GM18861 (cell line): ENCODE measurements around the gene HYLS1.

ENCODE experiments used
- ATAC-seq: cut with Tn5 transposase; IDR thresholded peaks from one replicate; pipeline ENCODE4 v1.9.1; 2021; ENCODE audit not compliant: unreplicated experiment

HYLS1 gene

GRCh38 chr11:125932301-125932700 is 44.8 kb downstream of the HYLS1 start:
- no peak for ATAC-seq

- no peak for ATAC-seq
Measured at GRCh38 chr11:125933030-125933813, 45.8 kb downstream of the HYLS1 start.

- no peak for ATAC-seq
Measured at GRCh38 chr11:125934473-125934872, 47.0 kb downstream of the HYLS1 start.

- no peak for ATAC-seq
Measured at GRCh38 chr11:125935056-125935455, 47.6 kb downstream of the HYLS1 start.

GRCh38 chr11:125935618-125936199 is 48.2 kb downstream of the HYLS1 start:
- ATAC-seq = no peak

GRCh38 chr11:125938418-125938817 is 51.0 kb downstream of the HYLS1 start:
- ATAC-seq = no peak

GRCh38 chr11:125939081-125939521 is 51.6 kb downstream of the HYLS1 start:
- no peak for ATAC-seq

- ATAC-seq = no peak
Measured at GRCh38 chr11:125940145-125940544, 52.7 kb downstream of the HYLS1 start.

GRCh38 chr11:125941267-125941618 is 53.8 kb downstream of the HYLS1 start:
- no peak for ATAC-seq

- ATAC-seq = no peak
Measured at GRCh38 chr11:125941619-125942611, 54.4 kb downstream of the HYLS1 start.

- no peak for ATAC-seq
Measured at GRCh38 chr11:125942771-125943428, 55.4 kb downstream of the HYLS1 start.

GRCh38 chr11:125943661-125944349 is 56.3 kb downstream of the HYLS1 start:
- ATAC-seq = no peak

GRCh38 chr11:125944350-125945010 is 57.0 kb downstream of the HYLS1 start:
- ATAC-seq = no peak

- no peak for ATAC-seq
Measured at GRCh38 chr11:125945011-125945796, 57.7 kb downstream of the HYLS1 start.

- ATAC-seq = no peak
Measured at GRCh38 chr11:125945797-125946520, 58.5 kb downstream of the HYLS1 start, which contains the start of gene VSIG10L2. TSS of gene VSIG10L2 (plus strand) at chr11:125946044. CDS start at chr11:125946056, 12 bp downstream.

- no peak for ATAC-seq
Measured at GRCh38 chr11:125946712-125947418, 59.4 kb downstream of the HYLS1 start.

- no peak for ATAC-seq
Measured at GRCh38 chr11:125947419-125948277, 60.2 kb downstream of the HYLS1 start.
